NCI-H748 treated with DMSO at 0.1 percent for 48 hours (cell line): ENCODE results near the gene MAVS.
"Not testable (repeated sequence)": the region's sequence is repeated elsewhere in the genome, so short reads cannot be mapped to it uniquely, and the experiment has no call there.

Source experiments
- DNase-seq: peaks from one replicate; lab custom pipeline; 2025; lab: John Stamatoyannopoulos, UW

Gene MAVS

DNA sequence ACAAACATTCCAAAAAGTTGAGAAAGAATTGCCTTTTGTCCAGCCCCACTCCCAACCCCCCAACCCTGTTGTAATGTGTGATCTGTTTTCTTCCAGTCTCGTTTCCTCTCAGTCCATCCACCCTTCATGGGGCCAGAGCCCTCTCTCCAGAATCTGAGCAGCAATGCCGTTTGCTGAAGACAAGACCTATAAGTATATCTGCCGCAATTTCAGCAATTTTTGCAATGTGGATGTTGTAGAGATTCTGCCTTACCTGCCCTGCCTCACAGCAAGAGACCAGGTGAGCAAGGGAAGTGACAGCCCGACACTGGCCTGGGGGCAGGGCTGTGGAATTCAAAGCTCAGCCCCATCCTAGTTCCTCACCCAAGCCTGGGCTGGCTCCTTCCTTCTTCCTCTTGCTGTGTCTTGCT, 7.8 kb downstream of the MAVS start:
- DNase-seq, result no peak

DNA sequence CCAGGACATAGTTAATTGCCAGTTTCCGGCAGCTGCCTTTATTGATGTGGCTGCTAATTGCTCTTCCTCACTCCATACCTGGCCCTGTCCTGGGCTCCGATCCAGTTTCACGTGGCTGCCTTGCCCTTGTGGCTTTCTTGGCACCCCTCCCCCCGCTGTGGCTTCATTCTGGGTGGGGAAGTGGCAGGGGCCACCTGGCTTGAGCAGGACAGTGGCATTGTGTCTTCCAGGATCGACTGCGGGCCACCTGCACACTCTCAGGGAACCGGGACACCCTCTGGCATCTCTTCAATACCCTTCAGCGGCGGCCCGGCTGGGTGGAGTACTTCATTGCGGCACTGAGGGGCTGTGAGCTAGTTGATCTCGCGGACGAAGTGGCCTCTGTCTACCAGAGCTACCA, 10.8 kb downstream of the MAVS start:
- DNase-seq, result peak; percentile 93

DNA sequence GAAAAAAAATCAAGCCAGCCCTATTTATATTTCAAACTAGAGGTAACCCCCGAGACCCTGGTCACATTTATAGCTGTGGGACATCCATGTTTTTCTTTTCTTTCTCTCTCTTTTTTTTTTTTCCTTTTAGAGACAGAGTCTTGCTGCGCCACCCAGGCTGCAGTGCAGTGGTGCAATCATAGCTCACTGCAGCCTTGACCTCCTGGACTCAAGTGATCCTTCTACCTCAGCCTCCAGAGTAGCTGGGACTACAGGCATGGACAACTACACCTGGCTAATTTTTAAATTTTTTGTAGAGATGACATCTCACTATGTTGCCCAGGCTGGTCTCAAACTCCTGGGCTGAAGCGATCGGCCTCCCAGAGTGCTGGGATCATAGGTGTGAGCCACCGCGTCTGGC, 12.1 kb downstream of the MAVS start:
- DNase-seq, result no peak

DNA sequence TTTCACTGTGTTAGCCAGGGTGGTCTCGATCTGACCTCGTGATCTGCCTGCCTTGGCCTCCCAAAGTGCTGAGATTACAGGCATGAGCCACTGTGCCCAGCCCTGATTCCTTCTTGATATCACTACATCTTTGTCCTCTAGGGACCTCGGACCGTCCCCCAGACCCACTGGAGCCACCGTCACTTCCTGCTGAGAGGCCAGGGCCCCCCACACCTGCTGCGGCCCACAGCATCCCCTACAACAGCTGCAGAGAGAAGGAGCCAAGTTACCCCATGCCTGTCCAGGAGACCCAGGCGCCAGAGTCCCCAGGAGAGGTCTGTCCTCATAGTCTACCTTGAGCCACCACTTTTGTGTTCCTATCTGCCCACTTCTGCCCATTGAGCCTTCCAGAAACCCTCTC, 14.6 kb downstream of the MAVS start:
- DNase-seq, result no peak

DNA sequence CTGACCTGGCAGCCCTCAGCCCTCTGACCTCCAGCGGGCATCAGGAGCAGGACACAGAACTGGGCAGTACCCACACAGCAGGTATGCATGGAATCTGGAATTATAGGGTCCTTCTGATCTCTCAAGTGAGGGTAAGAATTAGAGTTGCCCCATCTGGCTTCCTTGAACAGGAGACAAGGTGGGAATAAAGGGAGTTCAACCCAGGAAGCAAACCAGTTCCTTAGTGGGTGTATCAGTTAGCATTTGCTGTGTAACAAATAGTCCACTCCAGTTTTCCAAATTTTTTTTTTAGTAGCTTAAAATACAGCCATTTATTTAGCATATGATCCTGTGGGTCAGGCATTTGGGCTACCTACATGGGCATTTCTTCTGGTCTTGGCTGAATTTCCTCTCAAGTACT, 15.7 kb downstream of the MAVS start:
- no peak for DNase-seq

DNA sequence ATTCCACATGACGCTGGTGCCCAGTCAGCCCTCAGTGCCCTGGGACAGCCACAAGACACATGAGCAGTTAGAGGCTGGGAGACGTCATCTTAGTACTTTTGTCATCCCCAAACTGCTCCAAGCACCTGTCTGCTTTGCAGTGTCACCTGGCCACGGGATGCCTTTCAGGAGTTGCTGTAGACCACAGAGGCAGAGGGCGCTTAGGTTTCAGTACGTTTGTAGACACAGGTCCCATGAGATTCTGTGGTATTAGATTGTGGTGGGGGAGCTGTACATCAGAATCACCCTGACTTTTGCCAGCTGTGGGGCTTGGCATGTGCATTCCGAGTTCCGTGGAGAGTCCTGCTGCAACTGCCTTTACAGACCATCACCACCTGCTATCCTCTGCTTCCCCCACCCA, 16.7 kb downstream of the MAVS start:
- no peak for DNase-seq

DNA sequence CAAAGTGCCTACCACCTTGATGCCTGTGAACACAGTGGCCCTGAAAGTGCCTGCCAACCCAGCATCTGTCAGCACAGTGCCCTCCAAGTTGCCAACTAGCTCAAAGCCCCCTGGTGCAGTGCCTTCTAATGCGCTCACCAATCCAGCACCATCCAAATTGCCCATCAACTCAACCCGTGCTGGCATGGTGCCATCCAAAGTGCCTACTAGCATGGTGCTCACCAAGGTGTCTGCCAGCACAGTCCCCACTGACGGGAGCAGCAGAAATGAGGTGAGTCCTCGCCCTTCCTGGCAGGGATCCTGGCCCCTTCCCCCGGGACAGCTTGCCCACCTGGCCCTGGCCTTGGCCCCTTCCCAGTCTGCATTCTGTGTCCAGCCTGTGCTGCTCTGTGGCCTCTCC, 17.9 kb downstream of the MAVS start:
- DNase-seq, result no peak

DNA sequence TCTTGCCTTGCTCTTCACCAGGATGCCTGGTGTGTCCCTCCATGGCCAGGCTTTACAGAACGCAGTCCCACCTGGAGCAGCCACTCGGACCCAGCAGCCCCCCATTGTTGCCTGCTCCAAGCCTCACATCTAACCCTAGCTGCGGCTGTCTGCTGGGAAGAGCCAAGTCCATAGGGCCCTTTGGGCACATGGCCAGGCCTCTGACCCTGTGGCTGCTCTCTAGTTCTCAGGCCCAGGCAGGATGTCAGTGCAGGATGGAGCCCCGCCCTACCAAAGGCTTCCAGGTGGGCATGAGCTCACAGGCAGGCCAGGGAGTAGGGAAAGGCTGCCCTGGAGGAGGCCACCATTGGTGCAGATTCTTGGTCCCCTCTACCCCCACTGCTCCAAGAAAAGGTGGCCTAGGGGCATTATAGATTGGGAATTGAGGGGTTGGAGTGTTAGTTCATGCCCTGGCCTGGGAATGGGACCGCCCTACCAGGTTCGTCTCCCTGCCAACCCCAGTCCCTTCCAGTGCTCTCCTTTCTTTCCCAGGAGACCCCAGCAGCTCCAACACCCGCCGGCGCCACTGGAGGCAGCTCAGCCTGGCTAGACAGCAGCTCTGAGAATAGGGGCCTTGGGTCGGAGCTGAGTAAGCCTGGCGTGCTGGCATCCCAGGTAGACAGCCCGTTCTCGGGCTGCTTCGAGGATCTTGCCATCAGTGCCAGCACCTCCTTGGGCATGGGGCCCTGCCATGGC, 18.7 kb downstream of the MAVS start:
- no peak for DNase-seq

DNA sequence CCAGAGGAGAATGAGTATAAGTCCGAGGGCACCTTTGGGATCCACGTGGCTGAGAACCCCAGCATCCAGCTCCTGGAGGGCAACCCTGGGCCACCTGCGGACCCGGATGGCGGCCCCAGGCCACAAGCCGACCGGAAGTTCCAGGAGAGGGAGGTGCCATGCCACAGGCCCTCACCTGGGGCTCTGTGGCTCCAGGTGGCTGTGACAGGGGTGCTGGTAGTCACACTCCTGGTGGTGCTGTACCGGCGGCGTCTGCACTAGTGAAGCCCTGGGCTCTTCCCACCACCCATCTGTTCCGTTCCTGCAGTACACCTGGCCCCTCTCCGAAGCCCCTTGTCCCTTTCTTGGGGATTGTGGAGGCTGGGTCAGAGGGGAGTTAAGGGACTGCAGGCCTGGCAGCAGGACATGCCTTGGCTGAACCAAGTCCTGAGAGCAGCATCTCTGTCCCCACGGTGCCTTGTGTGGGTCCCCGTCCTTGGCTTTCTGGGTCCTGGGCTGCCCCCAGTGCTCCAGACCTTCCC, 19.3 kb downstream of the MAVS start:
- no peak for DNase-seq

DNA sequence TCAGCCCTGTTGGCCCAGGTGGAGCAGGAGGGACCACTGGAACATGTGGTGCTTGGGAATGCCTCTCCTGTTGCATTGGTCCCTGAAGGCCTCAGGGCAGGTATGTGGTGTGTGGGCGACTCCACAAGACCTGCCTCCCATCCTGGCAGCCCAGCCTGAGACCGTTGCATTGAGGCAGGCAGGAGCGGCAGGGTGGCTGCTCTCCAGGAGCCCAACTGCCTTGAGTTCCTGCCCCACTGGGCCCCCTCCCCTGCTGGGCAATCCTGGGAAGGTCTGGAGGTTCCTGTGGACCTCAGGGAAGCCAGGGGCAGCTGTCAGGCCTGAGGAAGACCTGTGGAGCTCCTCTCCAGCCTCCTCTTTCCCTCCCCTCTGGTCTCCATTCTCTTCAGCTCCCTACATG, 19.8 kb downstream of the MAVS start:
- DNase-seq, result no peak

DNA sequence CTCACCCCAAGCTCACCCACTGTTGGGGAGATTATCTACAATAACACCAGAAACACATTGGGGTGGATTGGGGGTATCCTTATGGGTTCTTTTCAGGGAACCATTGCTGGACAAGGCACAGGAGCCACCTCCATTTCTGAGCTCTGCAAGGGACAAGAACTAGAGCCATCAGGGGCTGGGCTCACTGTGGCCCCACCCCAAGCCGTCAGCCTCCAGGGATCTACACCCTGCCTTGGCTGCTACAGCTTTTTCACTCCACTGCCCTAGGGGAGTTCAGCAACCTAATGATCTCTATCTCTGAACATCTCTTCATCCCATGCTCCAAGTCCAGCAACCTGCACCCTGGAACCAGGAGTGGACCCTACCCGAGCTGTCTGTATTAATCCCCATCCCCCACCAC, 21.2 kb downstream of the MAVS start:
- DNase-seq, result no peak

DNA sequence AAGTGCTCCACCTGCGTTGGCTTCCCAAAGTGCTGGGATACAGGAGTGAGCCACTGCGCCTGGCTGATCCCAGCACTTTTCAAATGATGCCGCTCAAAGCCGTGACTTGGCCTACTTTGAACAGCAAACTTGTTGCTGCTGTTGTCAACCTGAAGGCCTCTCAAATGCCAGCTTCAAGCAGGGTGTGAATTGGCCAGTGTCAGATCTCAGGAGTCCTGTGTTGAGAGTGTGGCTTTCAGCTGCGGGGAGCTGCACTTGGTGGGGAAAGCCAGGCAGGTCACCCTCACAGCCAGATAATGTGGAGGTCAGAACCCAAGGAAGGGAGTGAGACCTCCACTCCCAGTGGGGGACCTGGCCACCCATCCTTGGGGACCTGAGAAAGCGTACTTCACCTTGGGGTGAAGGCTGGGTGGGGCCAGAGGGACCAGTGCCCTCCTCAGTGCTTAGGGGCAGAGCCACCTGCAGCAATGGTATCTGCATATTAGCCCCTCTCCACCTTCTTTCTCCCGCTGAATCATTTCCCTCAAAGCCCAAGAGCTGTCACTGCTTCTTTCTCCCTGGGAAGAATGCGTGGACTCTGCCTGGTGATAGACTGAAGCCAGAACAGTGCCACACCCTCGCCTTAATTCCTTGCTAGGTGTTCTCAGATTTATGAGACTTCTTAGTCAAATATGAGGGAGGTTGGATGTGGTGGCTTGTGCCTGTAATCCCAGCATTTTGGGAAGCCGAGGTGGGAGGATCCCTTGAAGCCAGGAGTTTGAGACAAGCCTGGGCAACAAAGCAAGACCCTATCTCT, 23.4 kb downstream of the MAVS start:
- no peak for DNase-seq

DNA sequence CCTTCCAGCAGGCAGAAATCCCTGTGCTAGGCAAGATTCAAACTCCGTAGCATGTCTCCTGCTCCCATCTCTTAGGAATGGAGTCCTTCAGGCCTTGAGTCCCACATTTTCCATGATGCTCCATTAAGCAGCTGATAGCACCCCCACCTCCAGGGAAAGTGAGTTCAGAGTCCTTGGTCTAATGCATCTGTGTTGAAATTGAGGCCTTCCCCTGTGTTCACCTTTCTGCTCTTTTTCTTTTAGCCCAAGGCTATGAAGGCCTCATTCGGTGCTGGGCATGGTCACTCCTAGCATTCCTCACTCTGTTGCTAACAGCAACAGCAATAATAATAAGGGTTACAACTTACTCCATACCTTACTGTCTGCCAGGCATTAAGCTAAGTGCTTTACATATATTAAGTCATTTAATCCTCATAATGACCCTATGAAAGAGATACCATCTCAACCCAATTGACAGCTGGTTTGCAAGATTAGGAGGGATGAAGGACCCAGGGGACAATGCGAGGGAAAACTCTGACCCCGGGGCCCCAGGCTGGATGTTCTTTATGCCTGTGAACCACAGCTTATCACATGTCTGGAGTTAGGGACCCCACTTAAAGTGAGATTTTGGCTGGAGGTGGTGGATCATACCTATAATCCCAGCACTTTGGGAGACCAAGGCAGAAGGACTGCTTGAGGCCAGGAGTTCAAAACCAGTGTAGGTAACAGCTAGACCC, 25.1 kb downstream of the MAVS start:
- DNase-seq, result no peak

DNA sequence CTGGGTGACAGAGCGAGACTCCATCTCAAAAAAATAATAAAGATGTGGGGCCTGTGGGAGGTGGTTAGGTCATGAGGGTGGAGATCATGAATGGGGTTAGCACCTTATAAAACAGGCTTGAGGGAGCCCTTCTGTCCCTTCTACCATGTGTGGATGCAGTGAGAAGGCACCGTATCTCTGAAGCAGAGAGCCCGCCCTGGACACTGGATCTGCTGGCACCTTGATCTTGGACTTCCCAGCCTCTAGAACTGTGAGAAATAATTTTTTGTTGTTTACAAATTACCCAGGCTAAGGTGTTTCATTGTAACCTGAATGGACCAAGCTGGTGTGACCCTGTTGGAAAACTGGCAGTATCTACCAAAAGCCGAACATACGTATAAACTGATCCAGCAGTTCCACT, 26.9 kb downstream of the MAVS start:
- no peak for DNase-seq

DNA sequence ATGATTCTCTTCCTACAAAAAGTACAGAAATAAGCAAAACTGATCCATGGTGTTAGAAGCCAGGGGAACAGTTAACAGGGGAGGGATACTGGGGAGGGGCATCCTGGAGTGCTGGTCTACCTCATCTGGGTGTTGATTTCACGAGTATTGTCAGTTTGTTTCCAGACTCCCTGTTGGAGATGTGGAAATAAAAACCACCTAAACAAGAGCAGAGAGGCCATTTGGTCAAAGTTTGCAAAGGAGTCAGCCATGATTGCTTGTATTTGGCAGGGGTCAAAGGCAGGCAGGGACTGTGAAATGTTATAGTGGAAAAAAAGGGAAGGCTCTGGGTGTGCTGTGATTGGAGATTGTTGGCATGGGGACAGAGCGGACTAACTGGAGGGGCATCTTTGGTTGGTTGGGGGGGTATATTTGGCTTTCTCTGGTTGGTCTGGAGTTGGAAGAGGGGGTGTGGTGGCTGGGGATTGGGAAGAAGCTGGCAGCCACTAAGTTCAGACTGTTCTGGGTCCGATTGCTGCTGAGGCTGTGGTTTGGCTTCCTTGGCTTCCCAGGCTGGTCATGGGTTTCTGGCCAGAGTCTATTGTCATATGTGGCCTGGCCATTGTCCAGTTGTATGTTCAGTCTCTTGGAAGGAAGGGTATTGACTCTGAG, 27.7 kb downstream of the MAVS start:
- DNase-seq, result no peak

DNA sequence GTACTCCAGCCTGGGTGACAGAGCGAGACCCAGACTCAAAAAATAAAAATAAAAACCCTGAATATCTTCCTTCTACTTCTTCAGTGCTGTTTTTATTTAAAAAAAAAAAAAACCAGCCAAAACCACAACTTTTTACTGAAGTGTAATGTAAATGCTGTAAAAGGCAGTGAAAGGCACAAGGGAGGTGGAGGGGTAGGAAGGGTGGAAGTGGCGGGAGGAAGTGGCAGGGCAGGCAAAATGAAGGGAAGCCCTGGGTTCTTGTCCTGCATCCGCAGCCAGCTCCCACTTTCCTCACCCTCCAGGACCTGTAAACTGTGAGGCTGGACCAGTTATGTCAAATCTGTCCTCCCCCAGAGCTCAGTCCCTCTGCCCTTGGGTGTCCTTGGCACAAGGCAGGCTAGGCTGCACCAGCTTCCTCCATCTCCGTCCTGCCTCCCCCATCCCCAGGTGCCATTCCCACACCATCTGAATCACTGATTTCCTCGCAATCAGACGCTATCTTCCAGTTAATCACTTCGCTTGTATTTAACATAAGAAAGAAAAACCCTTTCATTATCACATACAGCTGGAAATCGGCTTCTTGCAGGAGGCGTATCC, 28.8 kb downstream of the MAVS start:
- no peak for DNase-seq

DNA sequence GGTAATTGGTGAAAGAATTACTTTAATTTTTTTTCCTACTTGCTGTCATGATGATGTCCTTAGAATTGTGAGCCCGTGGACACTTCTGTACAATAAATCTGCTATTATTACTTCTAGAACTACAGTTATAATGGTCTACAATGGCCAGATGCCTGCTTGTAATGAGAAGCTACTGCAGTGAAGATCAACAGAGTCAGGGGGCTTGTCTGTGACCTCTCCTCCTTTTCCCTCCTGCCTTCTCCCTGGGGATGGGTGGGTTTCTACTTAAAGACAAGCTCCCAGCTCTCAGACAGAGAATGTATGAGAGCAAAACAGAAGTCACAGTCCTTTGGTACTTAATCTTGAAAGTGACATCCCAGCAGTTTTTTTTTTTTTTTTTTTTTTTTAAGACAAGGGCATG, 29.4 kb downstream of the MAVS start:
- DNase-seq, result no peak

DNA sequence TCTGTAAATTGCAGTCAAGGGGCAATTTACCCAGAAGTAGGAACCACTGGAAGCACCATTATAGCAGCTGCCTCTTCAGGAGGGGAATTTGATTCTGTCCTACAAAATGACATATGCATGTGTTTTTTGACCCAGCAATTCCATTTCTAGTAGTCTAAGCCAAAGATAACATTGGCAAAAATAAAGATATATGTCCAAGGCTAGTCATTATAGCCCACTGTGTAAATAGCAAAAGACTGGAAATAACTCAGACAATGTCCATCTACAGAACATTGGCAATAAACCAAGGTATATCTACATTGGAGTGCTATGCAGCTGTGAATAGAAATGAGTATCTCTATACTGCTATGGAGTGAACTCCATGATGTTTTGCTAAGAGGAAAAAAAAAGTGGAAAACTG, 30.0 kb downstream of the MAVS start:
- DNase-seq, result no peak

DNA sequence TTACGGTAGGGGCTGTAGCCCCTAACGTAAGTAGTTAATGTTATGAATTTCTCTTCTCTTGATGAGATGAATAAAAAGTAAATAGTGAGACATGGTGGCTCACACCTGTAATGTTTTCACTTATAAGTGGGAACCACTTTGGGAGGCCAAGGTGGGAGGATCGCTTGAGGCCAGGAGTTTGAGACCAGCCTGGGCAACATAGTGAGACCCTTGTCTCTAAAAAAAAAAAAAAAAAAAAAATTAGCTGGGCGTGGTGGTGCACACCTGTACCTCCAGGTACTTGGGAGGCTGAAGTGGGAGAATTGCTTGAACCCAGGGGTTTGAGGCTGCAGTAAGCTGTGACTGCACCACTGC, 32.3 kb downstream of the MAVS start:
- not testable (repeated sequence) for DNase-seq

DNA sequence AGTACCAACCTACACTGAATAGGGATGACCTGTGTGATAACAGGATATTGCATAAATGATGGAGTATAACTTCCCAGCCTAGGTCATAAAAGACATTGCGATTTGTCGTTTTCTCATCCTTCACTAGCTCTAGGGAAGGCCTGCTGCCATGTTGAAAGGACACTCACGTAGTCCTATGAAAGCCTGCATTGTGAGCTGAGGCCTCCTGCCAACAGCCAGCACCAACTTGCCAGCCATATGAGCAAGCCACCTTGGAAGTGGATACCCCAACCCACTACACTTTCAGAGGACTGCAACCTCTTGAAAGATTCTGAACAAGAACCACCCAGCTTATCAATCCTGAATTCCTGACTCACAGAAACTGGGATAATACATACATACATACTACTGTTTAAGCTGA, 39.1 kb downstream of the MAVS start:
- no peak for DNase-seq

DNA sequence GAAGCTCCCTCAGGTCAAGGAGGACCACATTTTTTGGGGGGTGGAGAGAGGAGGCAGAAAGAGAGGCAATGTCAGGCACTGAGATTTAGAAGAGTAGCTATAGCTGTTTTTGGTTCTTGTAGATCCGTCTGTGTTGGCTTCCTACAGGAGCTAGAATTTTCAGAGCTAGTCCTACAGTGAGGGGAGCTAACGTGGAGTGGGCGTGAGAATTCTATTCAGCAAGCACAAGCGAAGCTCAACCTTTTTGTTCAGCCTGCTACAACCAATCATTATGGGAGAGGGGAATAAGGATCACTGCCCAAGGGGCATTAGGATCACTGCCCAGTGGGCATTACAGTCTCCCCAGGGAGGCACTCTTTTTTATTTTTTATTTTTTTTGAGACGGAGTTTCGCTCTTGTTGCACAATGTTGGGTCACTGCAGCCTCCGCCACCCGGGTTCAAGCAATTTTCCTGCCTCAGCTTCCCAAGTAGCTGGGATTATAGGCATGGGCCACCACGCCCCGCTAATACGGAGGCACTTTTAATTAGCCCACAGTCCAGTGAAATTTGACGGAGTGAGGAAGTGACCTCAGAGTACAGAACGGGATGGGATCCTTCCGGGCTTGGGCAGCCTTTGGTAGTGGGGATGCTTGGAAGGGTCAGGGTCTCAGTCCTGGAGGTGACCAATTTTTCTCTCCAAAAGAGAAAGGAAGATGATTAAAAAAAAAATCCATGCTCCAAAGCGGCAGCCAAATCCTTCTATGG, 41.4 kb downstream of the MAVS start:
- DNase-seq, result no peak
